GM19239 (cell line): ENCODE data around the gene PDCD6IP.
"Not testable (repeated sequence)": the region's sequence is repeated elsewhere in the genome, so short reads cannot be mapped to it uniquely, and the experiment has no call there.

ENCODE experiments used
- DNase-seq: peaks from one replicate; pipeline ENCODE4 v3.0.0; 2011; ENCODE audit warnings: low spot score; ENCODE audit not compliant: insufficient read length
- FAIRE-seq: peaks from 2 replicates; lab custom pipeline; 2011; peaks lifted over from hg19 to GRCh38; lab: Jason Lieb, UNC

Gene PDCD6IP

GRCh38 chr3:33840179-33840578, 41.7 kb downstream of the PDCD6IP start:
- no peak for FAIRE-seq
- DNase-seq, result no peak

DNA sequence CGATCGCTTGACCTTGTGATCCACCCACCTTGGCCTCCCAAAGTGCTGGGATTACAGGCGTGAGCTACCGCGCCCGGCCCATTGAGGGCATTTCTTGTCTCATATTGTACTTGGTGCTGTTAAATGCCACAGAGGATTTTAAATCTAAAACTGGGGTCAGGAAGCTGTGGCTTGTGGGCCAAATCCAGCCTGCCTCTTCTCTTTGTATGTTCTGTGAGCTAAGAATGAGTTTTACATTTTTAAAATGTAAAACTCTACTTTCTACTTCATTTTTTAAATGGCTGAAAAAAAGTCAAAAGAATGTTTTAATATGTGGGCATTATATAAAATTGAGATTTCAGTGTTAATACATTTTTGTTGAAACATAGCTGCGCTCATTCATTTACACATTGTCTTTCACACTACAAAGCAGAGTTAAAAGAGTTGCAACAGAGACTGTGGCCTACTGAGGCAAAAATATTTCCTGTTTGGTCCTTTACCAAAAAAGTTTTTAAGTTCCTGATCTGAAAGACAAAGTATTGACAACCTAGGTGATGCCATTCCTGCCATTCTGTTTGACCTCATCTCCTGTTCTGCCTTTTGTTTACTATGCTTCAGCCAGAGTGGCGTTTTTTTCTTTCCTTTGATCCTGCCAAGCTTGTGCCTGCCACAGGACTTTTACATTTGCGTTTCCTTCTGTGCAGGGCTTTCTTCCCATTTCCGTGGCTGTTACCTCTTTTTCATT, 50.4 kb downstream of the PDCD6IP start:
- no peak for FAIRE-seq
- DNase-seq, result no peak

DNA sequence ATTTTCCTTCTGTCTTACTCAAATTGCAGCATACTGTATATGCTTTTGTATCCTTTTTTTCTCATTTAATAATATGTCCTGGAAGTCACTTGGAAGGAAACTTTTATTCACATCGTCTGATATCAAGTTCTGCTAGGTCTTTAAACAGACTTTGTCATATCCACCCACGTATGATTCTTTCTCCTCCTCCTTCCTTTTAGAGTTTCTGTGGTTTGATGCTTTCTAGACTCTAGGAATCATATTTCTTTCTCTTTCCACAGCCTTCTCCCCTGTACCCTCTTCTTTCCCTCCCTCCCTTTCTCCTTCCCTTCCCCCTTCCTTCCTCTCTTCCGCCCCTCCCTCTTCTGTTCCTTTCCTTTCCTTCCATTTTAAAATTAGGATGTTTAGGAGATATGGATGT, 52.2 kb downstream of the PDCD6IP start:
- FAIRE-seq, DNase-seq: not testable (repeated sequence)

GRCh38 chr3:33855407-33855806, 57.0 kb downstream of the PDCD6IP start:
- not testable (repeated sequence) for DNase-seq, FAIRE-seq

DNA sequence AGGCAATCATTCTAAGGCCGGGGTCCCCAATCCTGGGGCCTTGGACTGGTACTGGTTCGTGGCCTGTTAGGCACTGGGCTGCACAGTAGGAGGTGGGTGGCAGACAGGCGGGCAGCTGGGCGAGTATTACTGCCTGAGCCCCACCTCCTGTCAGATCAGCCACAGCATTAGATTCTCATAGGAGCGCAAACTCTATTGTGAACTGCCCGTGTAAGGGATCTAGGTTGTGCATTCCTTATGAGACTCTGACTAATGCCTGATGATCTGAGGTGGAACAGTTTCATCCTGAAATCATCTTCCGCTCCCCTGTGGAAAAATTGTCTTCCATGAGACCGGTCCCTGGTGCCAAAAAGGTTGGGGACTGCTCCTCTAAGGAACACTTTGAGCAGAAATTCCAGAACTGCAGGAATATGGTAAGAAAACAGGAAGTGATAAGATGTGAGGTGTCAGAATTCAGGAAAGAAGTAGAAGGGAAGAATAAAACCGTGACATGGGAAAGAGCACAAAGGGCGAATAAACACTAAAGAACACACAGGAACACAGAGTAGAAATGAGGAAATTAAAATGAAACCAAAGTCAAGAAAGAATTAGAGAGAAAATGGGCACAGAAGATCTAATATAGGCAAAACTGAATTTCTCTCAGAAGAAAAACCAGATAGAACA, 57.6 kb downstream of the PDCD6IP start:
- DNase-seq, result no peak
- FAIRE-seq, result no peak

- FAIRE-seq, DNase-seq: not testable (repeated sequence)
Measured at GRCh38 chr3:33857701-33858100, 59.3 kb downstream of the PDCD6IP start.

DNA sequence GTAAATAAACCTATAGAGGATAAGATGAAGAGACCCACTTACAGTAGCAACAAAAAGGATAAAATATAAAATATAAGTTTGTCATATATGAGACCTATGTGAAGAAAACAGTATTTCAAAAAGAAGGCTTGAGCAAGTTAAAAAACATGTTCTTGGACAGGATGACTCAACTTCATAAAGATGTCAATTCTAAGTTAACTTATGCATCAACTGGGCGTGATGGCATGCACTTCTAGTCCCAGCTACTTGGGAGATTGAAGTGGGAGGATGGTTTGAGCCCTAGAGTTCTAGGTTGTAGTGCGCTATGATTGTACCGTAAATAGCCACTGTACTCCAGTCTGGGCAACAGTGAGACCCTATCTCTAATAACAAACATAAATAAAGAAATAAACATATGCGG, 59.7 kb downstream of the PDCD6IP start:
- DNase-seq, result no peak

DNA sequence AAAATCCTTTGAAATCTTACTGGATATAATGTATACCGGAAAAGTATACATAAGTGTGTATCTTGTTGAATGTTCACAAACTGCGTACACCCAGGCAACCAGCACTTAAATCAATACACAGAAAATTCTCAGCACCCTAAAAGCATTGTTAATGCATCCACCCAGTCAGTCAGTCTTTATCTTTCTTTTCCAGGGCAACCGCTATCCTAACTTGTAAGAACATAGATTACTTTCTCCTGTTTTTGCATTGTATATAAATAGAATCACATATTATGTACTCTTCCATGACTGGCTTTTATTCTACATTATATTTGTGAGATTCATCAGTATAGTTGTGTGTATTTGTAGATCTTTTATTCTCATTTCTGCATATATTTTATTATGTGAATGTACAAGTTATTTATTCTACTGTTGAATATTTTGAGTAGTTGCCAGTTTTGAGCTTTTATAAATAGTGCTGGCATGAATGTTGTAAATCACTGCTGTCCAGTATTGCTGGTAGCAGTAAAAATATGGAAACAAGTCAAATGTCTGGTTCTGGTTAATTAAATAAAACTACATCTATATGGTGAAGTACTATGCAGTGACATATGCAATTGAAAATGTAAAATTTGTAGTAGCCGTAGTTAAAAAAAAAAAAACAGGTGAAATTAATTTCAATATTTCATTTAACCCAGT, 62.1 kb downstream of the PDCD6IP start:
- DNase-seq (no peak), FAIRE-seq (no peak)

More for the DNA sequence above, 59.7 kb downstream of the PDCD6IP start:
- no peak for FAIRE-seq

DNA sequence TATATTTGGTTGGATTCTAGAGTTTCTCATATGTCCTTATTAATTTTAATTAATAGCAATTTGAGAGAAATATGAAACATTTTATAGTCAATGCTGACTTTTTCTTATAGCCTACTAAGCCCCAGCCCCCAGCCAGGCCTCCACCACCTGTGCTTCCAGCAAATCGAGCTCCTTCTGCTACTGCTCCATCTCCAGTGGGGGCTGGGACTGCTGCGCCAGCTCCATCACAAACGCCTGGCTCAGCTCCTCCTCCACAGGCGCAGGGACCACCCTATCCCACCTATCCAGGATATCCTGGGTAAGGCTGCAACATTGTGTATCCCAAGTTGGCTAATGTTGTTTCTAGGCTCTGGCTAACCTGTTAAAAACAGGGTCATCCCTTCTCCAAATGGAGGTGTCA, 66.7 kb downstream of the PDCD6IP start:
- no peak for FAIRE-seq

GRCh38 chr3:33868309-33868708, 69.9 kb downstream of the PDCD6IP start:
- no peak for FAIRE-seq
- no peak for DNase-seq

More for the DNA sequence above, 66.7 kb downstream of the PDCD6IP start:
- no peak for DNase-seq

DNA sequence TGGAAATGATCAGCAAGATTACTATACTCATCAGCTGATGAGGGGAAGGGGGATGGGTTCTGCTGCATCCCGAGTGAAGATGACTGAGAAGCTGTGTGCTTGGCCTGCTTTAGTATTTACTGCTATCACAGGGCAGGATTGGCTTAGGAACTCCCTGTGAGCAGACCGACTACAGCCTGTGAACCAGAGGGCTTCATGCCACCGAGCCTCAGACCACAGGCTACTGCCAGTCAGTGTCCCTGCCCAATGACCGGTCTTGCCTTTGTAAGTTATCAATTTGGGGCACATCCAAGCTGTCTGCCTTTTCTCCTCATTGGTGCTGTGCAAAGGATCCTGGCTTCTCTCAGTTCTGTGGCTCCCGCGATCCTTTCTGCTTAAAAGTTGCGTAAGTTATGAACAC, 71.5 kb downstream of the PDCD6IP start:
- peak; percentile 21 for FAIRE-seq
- no peak for DNase-seq

DNA sequence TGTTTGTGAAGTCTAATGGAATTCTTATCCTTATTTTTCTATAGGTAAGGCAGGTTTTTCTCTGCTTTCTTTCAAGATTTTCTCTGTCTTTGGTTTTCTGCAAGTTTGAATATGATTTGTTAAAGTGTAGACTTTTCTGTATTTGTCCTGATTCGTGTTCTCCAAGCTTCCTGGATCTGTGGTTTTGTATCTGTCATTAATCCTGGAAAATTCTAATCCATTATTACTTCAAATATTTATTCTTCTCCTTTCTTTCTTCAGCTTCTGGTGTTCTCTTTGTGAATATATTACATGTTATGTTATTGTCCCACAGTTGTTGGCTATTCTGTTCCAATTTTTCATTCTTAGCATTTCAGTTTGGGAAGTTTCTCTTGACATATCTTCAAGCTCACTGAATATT, 76.4 kb downstream of the PDCD6IP start:
- DNase-seq (no peak), FAIRE-seq (no peak)

DNA sequence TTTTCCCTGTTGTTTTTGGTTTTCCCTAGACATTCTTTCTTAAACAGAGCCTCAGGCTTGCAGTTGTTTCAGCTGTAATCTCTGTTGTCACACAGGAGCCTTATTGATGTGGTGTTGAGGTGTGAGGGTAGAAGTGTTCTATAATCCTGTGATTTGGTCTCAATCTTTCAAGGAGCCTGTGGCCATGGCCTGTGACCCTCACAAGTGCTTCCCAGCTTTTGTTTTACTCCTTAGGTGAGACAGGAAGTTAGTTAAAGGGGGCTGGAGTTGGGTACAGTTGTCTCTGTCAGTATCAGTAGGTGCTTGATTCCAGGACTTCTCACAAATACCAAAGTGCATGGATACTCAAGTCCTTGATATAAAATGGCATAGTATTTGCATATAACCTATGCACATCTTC, 77.2 kb downstream of the PDCD6IP start:
- DNase-seq (no peak), FAIRE-seq (no peak)

DNA sequence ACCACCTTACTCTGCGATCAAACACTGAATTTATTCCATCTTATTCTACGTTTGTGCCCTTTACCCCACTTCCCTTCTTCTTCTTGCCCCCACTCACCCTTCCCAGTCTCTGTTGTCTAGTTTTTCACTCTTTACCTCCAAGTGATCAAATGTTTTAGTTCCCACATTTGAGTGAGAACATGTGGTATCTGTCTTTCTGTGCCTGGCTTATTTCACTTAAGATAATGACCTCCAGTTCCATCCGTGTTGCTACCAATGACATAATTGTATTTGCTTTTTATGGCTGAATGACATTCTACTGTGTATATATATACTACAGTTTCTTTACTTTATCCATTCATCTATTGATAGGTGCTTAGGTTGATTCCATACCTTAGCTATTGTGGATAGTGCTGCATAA, 78.8 kb downstream of the PDCD6IP start:
- no peak for FAIRE-seq
- no peak for DNase-seq

GRCh38 chr3:33879540-33879939, 81.1 kb downstream of the PDCD6IP start:
- DNase-seq (no peak), FAIRE-seq (no peak)

- no peak for FAIRE-seq
- no peak for DNase-seq
Measured at GRCh38 chr3:33881156-33882064, 83.0 kb downstream of the PDCD6IP start.

- DNase-seq, result no peak
- no peak for FAIRE-seq
Measured at GRCh38 chr3:33882296-33882695, 83.9 kb downstream of the PDCD6IP start.

- DNase-seq (no peak), FAIRE-seq (peak; percentile 79)
Measured at GRCh38 chr3:33883538-33883950, 85.1 kb downstream of the PDCD6IP start.

- FAIRE-seq (peak; percentile 28), DNase-seq (no peak)
Measured at GRCh38 chr3:33883951-33884561, 85.6 kb downstream of the PDCD6IP start.

DNA sequence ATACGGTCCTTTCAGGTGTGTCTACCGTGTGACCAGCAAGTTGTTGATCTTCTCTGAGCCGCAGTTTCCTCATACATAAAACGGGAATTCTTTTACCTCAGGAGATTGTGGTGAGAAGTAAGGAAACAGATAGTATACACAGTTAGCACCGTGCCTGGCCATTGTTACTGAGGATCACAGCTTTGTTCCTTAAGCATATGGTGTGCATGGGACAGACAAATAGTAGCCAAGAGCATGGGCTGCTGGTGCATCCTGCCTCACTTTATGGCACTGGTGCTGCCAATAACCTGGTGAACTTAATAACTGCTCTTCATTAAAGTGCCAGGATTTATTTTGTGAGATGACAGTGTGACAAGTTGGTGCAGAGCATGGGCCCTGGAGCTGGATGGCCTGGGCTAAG, 86.3 kb downstream of the PDCD6IP start:
- FAIRE-seq (no peak), DNase-seq (no peak)
